ENCODE results near the gene C1orf87. TPM values are rescaled to one million over a fixed set of nuclear protein-coding genes. Genes with fewer than 3 reads are reported as not detected.
A peak's percentile ranks its signal among the peaks of the same experiment; 100 is the strongest.
"Not testable (repeated sequence)": the region's sequence is repeated elsewhere in the genome, so short reads cannot be mapped to it uniquely, and the experiment has no call there.

Gene C1orf87
- total RNA-seq, 1 donor = not detected

DNA sequence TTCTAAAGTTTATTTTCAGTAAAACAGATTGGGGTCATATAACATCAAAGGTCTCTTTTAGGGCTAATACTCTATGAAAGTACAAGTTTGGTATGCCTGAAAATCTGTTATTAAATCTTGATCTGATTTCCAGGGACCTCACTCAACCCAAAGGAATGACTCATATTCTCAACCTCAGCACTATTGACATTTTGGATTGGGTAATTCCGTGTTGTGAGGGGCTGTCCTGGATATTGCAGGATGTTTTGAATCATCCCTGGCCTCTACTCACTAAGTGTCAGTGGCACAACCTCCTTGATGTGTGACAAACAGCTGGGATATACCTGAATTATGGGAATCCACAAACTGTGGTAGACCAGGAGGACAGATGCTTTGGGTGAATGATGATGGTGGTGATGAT lies 95.5 kb downstream of the C1orf87 start:
- no peak overlapping the region for H3K4me3 ChIP-seq (ENCODE audit: low read depth, low read length)
- DNase-seq (ENCODE audit: low read depth) = no peak
- no peak for TF ChIP-seq CTCF (IDR thresholded peaks at IDR 0.05; ENCODE audit: insufficient read depth, low read length)

GRCh38 chr1:59977075-59977410 lies 96.5 kb downstream of the C1orf87 start:
- no peak overlapping the region for H3K4me3 ChIP-seq (ENCODE audit: low read depth, low read length)
- no peak for DNase-seq (ENCODE audit: low read depth)
- no peak for TF ChIP-seq CTCF (IDR thresholded peaks at IDR 0.05; ENCODE audit: insufficient read depth, low read length)

DNA sequence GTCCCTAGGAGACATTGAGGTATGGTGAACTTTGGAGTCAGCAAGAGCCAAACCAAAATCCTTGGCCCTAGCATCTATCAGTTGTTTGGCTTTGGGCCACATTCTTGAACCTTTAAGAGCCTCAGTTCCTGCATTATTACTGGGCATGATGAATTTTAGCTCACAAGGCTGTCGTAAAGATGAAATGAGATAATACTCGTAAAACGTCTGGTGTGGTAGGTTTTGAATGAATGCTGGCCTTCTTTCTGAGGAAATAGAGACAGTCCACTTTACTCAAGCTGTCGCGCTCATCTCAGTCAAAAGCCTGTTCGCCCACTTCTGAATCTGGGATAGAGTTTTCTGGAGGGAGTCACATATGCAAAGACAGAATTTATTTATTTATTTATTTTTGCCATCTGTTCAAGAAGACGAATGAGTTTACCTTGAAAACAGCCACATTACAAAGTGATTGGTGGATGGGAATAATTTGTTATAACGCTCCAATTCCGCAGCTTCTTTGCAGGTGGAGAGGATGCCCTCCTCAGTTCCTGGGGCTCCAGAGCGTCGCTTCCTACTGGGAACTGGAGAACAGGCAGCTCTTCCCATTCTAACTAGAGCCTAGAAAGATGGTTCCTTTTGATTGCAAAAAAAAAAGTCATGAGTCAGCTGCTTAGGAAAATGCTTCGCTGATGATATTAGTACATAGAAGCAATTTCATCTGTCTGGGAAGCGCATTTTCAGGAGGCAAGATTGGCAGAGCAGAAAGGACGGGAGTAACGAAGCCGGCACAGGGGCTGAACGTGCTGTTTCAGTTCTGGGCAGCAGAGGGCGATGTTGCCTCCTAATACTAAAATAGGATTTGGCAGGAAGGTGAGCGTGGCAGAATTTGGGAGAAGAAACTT lies 97.1 kb downstream of the C1orf87 start:
- peak; percentile 90 for TF ChIP-seq CTCF (IDR thresholded peaks at IDR 0.05; ENCODE audit: insufficient read depth, low read length)
- peak; percentile 76 for DNase-seq (ENCODE audit: low read depth)
- no peak overlapping the region for H3K4me3 ChIP-seq (ENCODE audit: low read depth, low read length)

- TF ChIP-seq CTCF (IDR thresholded peaks at IDR 0.05; ENCODE audit: insufficient read depth, low read length) = no peak
- no peak for DNase-seq (ENCODE audit: low read depth)
- H3K4me3 ChIP-seq (ENCODE audit: low read depth, low read length) = no peak overlapping the region
Measured at GRCh38 chr1:59973719-59974118, 99.9 kb downstream of the C1orf87 start.

DNA sequence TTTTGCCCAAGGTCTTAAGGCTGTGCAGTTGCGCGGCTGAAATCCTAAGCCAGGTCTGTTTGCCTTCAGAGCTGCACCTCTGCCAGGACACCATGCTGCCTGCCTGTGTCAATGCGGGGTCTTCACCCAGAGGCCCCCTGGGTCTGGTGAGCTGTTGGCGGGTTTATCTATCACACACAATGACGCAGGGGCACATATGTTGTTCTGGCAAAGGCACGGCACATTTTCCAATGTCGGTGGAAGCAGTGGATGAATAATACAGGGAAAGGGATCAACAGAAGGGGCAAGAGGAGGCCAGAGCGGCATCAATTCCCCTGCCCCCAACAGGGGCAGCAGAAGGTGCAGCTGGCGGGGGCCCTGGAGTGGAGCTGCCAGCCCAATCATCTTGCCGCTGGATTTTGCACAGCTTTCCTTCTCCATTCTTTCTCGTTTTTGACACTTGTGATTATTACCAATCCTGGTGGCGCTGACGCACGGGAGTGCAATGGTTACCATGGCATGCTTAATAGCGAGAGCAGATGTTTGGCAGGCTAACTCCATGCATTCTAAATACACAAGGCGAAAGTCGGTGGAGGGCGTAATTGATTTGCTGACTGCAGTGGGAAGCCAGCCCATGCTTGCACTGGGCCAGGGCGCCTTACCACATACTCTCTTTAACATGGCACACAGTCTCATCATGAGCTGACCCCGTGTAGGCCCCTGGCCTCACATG lies 101.2 kb downstream of the C1orf87 start:
- peak; percentile 31 for DNase-seq (ENCODE audit: low read depth)
- no peak overlapping the region for H3K4me3 ChIP-seq (ENCODE audit: low read depth, low read length)
- TF ChIP-seq CTCF (IDR thresholded peaks at IDR 0.05; ENCODE audit: insufficient read depth, low read length) = no peak

GRCh38 chr1:59971464-59971911 lies 102.1 kb downstream of the C1orf87 start:
- H3K4me3 ChIP-seq (ENCODE audit: low read depth, low read length) = no peak overlapping the region
- peak; percentile 64 for DNase-seq (ENCODE audit: low read depth)
- TF ChIP-seq CTCF (IDR thresholded peaks at IDR 0.05; ENCODE audit: insufficient read depth, low read length) = peak; percentile 90

DNA sequence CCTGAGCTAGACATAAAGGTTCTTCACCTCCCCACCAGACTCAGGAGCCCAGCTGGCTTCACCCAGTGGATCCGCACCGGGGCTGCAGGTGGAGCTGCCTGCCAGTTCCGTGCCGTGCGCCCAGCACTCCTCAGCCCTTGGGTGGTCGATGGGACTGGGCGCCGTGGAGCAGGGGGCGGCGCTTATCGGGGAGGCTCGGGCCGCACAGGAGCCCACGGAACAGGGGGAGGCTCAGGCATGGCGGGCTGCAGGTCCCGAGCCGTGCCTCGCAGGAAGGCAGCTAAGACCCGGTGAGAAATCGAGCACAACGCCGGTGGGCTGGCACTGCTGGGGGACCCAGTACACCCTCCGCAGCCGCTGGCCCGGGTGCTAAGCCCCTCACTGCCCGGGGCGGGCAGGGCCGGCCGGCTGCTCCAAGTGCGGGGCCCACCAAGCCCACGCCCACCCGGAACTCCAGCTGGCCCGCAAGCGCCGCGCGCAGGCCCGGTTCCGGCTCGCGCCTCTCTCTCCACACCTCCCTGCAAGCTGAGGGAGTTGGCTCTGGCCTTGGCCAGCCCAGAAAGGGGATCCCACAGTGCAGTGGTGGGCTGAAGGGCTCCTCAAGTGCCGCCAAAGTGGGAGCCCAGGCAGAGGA lies 103.9 kb downstream of the C1orf87 start:
- not testable (repeated sequence) for DNase-seq (ENCODE audit: low read depth); H3K4me3 ChIP-seq (ENCODE audit: low read depth, low read length)

GRCh38 chr1:59968746-59969145 lies 104.8 kb downstream of the C1orf87 start:
- H3K4me3 ChIP-seq (ENCODE audit: low read depth, low read length); DNase-seq (ENCODE audit: low read depth): not testable (repeated sequence)
